Sigmoid colon (tissue), 7 donors: ENCODE results near the gene TGFBR2. TPM values are rescaled to one million over a fixed set of nuclear protein-coding genes. Genes with fewer than 3 reads are reported as not detected.
A peak's percentile ranks its signal among the peaks of the same experiment; 100 is the strongest.

Experiments used
- DNase-seq: peaks from one replicate; pipeline ENCODE4 v3.0.0-alpha.2; 2019
- H3K27ac ChIP-seq, 4 donors: fragments of 200-600 bp; sonication (generic); one replicate each; pipeline ENCODE4 v1.5.1; 2016 to 2019; ENCODE audit warnings: mild to moderate bottlenecking in 1 of 4
- H3K27me3 ChIP-seq, 3 donors: fragments of 200-600 bp; sonication (generic); one replicate each; pipeline ENCODE4 v1.5.1; 2019; ENCODE audit warnings: mild to moderate bottlenecking in 1 of 3
- H3K36me3 ChIP-seq, 4 donors: fragments of 200-600 bp; sonication (generic); one replicate each; pipeline ENCODE4 v1.5.1; 2016 to 2019
- H3K4me1 ChIP-seq, 4 donors: fragments of 200-600 bp; sonication (generic); one replicate each; pipeline ENCODE4 v1.5.1; 2017 to 2019
- H3K4me3 ChIP-seq, 4 donors: fragments of 200-600 bp; sonication (generic); one replicate each; pipeline ENCODE4 v1.5.1; 2017 to 2019; ENCODE audit warnings: mild to moderate bottlenecking in 2 of 4, moderate library complexity in 1 of 4
- H3K9me3 ChIP-seq, 4 donors: fragments of 200-600 bp in 3 of 4; sonication (generic) in 3 of 4; one replicate each; pipeline versions ENCODE4 v1.5.1 to v1.6.1; 2013 to 2019
- EP300 ChIP-seq, 4 donors: sonication (generic); formaldehyde crosslinking; IDR thresholded peaks; one replicate each; pipeline ENCODE4 v1.6.1; 2017; ENCODE audit warnings: antibody characterized with exemption in 4 of 4
- POLR2A ChIP-seq, 2 donors: fragments of 450-650 bp; IDR thresholded peaks; one replicate each; pipeline ENCODE4 v1.6.1; 2016; ENCODE audit warnings: antibody characterized with exemption in 2 of 2, mild to moderate bottlenecking in 2 of 2, moderate library complexity in 2 of 2
- POLR2AphosphoS5 ChIP-seq, 4 donors: sonication (generic); formaldehyde crosslinking; IDR thresholded peaks; one replicate each; pipeline ENCODE4 v1.6.1; 2017; ENCODE audit warnings: antibody characterized with exemption in 4 of 4
- WGBS, 2 donors: extraction: QIAGEN DNeasy Blood & Tissue Kit; methylation state at CpG; one replicate each; pipeline ENCODE4 v1.1.7; 2013; 5-methylcytosine and 5-hydroxymethylcytosine counted together
- intact Hi-C: fragments of 100-400 bp; cut with DNase I; formaldehyde crosslinking; loops from one replicate; pipeline ENCODE4 v1.15.1; 2023
- polyA plus RNA-seq, 3 donors: library from polyadenylated mRNA; stranded (reverse); fragments of 200-250 nt; gene quantifications; one replicate each; pipeline ENCODE4 v1.2.3, GENCODE V29; 2013
- total RNA-seq, 4 donors: library from RNA; depleted of rRNA; stranded (reverse); fragments of >200 nt; gene quantifications; one replicate each; pipeline ENCODE4 v1.1.0, GENCODE V29; 2016
- TF ChIP-seq, protein P1 (sequence below), 4 experiments: fragments of 450-650 bp in 3 of 4; fragments of 200-600 bp in 1 of 4; IDR thresholded peaks; one replicate each; pipeline ENCODE4 v1.5.1; 2016 to 2019; ENCODE audit warnings: antibody characterized with exemption in 4 of 4, mild to moderate bottlenecking in 3 of 4, moderate library complexity in 2 of 4
- donor health status: healthy with polysubstance abuse.
- donor health status: Bipolar disorder and iron deficiency.
- donor health status: healthy.

Gene TGFBR2
- total and polyA plus RNA-seq, 7 donors, result 9.9 to 243 (median 215) TPM

DNA sequence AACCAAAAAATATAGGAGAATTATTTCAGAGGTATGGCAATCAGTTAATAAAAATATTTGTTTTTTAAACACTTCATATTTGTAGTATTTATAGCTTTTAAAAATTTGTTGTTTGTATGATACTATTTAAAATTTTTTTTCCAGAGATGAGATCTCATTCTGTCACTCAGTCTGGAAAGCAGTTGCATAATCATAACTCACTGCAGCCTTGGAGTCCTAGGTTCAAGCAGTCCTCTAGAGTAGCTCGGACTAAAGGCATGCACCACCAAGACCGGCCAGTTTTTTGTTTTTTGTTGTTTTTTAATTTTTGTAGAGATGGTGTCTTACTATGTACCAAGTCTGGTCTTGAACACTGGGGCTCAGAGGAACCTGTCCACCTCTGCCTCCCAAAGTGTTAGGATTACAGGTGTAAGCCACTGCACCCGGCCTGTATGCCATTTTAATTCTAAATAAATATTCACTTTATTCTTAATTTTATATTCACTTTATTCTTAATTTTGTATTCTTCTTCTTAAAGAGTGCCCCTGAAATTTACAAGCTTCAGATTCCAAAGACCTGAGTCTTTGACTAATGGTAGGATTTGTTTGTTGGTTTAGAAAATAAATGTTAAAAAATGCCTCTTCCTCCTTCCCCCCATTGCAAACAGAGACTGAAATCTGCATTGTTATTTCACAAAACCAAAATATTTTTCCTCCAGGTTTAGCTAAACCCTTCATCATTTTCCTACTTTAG lies 9.4 kb downstream of the TGFBR2 start:
- Histone ChIP-seq H3K9me3 (no peaks in the 10 kb centered on the region), H3K4me3 (no peak overlapping the region), H3K4me1 (peaks cover 0 to 98% (median 93%) of the 10 kb centered on the region in 4 donors), H3K36me3 (no peaks in the 10 kb centered on the region), H3K27me3 (no peaks in the 10 kb centered on the region), H3K27ac (peak overlapping the region in 3 of 4 donors; percentile 5 to 99 (median 36))
- 77 to 83% methylated on average over 3 of the region's 3 CpGs for WGBS, 2 donors
- no peak for TF ChIP-seq POLR2A (IDR thresholded peaks at IDR 0.05)
- TF ChIP-seq, protein P1, sequence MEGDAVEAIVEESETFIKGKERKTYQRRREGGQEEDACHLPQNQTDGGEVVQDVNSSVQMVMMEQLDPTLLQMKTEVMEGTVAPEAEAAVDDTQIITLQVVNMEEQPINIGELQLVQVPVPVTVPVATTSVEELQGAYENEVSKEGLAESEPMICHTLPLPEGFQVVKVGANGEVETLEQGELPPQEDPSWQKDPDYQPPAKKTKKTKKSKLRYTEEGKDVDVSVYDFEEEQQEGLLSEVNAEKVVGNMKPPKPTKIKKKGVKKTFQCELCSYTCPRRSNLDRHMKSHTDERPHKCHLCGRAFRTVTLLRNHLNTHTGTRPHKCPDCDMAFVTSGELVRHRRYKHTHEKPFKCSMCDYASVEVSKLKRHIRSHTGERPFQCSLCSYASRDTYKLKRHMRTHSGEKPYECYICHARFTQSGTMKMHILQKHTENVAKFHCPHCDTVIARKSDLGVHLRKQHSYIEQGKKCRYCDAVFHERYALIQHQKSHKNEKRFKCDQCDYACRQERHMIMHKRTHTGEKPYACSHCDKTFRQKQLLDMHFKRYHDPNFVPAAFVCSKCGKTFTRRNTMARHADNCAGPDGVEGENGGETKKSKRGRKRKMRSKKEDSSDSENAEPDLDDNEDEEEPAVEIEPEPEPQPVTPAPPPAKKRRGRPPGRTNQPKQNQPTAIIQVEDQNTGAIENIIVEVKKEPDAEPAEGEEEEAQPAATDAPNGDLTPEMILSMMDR (IDR thresholded peaks at IDR 0.05), result no peak
- TF ChIP-seq EP300 (IDR thresholded peaks at IDR 0.05), result no peak
- TF ChIP-seq POLR2AphosphoS5 (IDR thresholded peaks at IDR 0.05), result no peak
- intact Hi-C loops, result no loop called here
- DNase-seq, result no peak

DNA sequence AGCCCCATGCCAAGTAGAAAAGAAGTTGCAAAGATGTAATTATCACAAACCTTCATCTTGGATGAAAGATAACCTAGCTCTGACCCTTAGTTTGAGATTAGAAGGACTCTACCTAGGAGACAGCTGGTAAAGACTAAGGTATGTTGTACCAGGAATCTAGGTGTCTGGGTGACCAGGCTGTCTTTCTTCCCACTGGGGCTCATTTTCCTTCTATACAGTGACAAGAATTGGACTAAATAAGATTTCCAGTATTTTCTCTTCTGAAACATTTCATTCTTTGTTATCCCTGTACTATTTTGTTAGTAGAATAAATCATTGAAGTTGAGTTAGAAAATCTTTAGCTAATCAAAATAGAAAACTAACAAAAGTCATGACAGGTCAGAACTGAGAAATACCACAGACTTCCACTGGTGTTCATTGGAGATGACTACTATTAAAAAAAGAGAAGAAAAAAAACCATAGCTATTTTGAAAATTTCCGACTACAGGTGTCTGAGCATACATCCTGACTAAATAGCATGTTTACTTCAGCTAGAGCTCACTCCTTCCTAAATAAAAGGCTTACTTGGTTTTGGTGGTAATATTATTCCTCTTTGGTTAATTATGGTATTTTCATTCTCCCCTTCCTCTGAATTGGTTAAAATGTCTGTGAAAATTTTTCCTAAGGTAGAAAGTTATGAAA lies 10.1 kb downstream of the TGFBR2 start:
- H3K4me3 ChIP-seq, result no peak overlapping the region
- H3K9me3 ChIP-seq, result no peaks in the 10 kb centered on the region
- no peaks in the 10 kb centered on the region for H3K27me3 ChIP-seq
- H3K36me3 ChIP-seq, result no peaks in the 10 kb centered on the region
- peak overlapping the region in 3 of 4 donors; percentile 5 to 45 (median 36) for H3K27ac ChIP-seq
- intact Hi-C loops, result no loop called here
- no peak for DNase-seq
- 46 to 74% methylated on average over 1 of the region's 1 CpG for WGBS, 2 donors
- H3K4me1 ChIP-seq, result peaks cover 0 to 98% (median 97%) of the 10 kb centered on the region in 4 donors
- TF ChIP-seq, protein P1 (IDR thresholded peaks at IDR 0.05), result no peak
- TF ChIP-seq POLR2A (IDR thresholded peaks at IDR 0.05) (no peak), POLR2AphosphoS5 (IDR thresholded peaks at IDR 0.05) (no peak), EP300 (IDR thresholded peaks at IDR 0.05) (no peak)

DNA sequence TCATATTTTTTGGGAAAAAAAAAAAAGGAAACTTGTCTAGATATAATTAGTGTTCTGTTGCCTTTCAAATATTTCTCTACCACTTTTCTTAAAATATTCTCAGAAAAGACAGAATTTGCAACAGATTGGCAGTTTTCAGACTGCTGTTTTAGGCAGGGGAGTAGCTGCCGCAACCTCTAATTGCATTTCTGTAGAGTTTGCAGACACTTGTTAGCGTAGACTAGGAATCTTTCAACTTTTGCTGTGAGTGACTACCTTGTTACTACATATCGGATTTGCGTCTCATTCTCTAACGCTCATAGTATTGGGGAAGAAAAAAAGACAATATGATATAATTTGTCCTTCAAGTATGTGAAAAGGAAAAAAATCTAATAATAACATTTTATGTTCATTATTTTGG lies 10.7 kb downstream of the TGFBR2 start:
- no peak for TF ChIP-seq POLR2A (IDR thresholded peaks at IDR 0.05)
- TF ChIP-seq, protein P1 (IDR thresholded peaks at IDR 0.05), result no peak
- TF ChIP-seq EP300 (IDR thresholded peaks at IDR 0.05), result no peak
- TF ChIP-seq POLR2AphosphoS5 (IDR thresholded peaks at IDR 0.05), result no peak
- no peak for DNase-seq
- Histone ChIP-seq H3K4me1 (peaks cover 0 to 98% (median 97%) of the 10 kb centered on the region in 4 donors), H3K9me3 (no peaks in the 10 kb centered on the region), H3K4me3 (no peak overlapping the region), H3K36me3 (no peaks in the 10 kb centered on the region), H3K27ac (peak overlapping the region in 2 of 4 donors; percentile 16 to 45), H3K27me3 (no peaks in the 10 kb centered on the region)
- intact Hi-C loops, result no loop called here
- WGBS, 2 donors, result 81 to 95% methylated on average over 5 of the region's 5 CpGs

DNA sequence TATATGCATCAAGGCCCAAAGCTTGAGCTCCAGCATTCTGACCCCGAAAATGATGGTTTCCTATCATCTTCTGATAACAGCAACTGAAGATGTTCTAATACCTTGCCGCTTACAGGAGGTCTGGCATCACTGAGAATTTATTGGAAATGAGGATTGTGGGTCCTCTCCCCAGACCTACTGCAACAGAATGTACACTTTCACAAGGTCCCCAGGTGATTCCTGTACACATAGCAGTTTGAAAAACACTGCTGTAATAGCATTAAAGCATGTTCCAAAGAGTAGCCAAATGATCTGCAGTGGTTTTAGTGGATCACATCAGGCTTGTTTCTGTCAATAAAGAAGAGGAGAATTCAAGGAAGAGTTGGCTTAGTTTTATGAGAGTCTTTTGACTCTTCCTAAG lies 11.3 kb downstream of the TGFBR2 start:
- H3K9me3 ChIP-seq, result no peaks in the 10 kb centered on the region
- 55 to 92% methylated on average over 2 of the region's 2 CpGs for WGBS, 2 donors
- TF ChIP-seq POLR2AphosphoS5 (IDR thresholded peaks at IDR 0.05) (no peak), EP300 (IDR thresholded peaks at IDR 0.05) (no peak), POLR2A (IDR thresholded peaks at IDR 0.05) (no peak)
- TF ChIP-seq, protein P1 (IDR thresholded peaks at IDR 0.05), result no peak
- H3K36me3 ChIP-seq, result no peaks in the 10 kb centered on the region
- no peak overlapping the region for H3K4me3 ChIP-seq
- H3K27me3 ChIP-seq, result no peaks in the 10 kb centered on the region
- intact Hi-C loops, result no loop called here
- no peak for DNase-seq
- peaks cover 0 to 99% (median 97%) of the 10 kb centered on the region in 4 donors for H3K4me1 ChIP-seq
- H3K27ac ChIP-seq, result peak overlapping the region in 2 of 4 donors; percentile 16 to 38
